SK-N-SH treated with all-trans-retinoic acid at 6 μM for 48 hours (cell line): ENCODE data around the gene ZNG1F.
A peak's percentile ranks its signal among the peaks of the same experiment; 100 is the strongest.
"Not testable (repeated sequence)": the region's sequence is repeated elsewhere in the genome, so short reads cannot be mapped to it uniquely, and the experiment has no call there.

ENCODE experiments used
- ATAC-seq: fragments of 200-7000 bp; cut with Tn5 transposase; 3 replicates; pipeline ENCODE4 v1.9.1; 2020; ENCODE audit warnings: mild to moderate bottlenecking, moderate library complexity
- TF ChIP-seq, protein P1 (sequence below): fragments of 250-450 bp; sonication (Bioruptor Pico); IDR thresholded peaks from 2 replicates; pipeline ENCODE4 v1.5.1; 2021; ENCODE audit warnings: mild to moderate bottlenecking, moderate library complexity

Gene ZNG1F

DNA sequence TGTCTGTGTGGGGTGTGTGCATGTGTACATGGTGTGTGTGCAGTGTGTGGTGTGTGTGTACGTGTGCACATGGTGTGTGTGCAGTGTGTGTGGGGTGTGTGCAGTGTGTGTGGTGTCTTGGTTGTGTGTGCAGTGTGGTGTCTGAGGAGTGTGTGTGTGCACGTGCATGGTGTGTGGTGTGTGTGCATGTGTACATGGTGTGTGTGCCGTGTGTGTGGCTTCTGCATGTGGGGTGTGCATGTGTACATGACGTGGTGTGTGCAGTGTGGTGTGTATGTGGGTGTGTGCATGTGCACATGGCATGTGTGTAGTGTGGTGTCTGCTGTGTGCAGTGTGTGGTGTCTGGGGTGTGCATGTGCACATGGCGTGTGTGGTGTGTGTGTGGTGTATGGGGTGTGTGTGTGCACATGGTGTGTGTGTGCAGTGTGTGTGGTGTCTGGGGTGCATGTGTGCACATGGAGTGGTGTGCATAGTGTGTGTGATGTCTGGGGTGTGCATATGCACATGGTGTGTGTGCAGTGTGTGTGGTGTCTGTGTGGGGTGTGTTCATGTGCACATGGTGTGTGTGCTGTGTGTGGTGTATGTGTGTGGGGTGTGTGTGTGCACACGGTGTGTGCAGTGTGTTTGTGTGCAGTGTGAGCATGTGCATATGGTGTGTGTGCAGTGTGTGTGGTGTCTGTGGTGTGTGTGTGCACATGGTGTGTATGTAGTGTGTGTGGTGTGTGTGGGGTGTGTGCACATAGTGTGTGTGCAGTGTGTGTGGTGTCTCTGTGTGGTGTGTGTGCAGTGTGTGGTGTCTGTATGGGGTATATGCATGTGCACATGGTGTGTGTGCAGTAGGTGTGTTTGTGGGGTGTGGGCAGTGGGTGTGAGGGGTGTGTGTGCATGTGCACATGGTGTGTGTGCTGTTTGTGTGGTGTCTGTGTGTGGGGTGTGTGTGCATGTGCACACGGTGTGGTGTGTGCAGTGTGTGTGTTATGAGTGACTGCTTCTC is 40.6 kb upstream of the ZNG1F start (continued):
- TF ChIP-seq, protein P1, sequence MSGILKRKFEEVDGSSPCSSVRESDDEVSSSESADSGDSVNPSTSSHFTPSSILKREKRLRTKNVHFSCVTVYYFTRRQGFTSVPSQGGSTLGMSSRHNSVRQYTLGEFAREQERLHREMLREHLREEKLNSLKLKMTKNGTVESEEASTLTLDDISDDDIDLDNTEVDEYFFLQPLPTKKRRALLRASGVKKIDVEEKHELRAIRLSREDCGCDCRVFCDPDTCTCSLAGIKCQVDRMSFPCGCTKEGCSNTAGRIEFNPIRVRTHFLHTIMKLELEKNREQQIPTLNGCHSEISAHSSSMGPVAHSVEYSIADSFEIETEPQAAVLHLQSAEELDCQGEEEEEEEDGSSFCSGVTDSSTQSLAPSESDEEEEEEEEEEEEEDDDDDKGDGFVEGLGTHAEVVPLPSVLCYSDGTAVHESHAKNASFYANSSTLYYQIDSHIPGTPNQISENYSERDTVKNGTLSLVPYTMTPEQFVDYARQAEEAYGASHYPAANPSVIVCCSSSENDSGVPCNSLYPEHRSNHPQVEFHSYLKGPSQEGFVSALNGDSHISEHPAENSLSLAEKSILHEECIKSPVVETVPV (CRISPR knock-in tag), result no peak

DNA sequence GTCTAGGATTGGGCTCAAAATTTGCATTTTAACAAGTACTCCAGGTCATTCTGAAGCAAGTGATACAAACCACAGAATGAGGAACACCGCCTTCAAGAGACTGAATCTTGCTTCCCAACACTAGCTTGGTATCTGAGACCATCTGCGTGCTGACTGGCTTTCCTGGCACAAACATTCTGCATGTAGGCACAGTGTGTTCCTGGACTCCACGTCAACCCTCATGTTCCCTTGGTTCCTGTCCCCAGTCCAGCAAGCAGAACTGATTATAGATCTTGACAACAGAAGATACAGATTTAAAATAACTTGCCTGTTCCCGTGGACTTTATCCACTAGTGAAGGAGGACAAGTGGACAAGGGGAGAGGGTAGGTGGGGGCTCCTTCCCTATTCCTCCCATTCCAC is 30.7 kb upstream of the ZNG1F start:
- not testable (repeated sequence) for ATAC-seq

GRCh38 chr9:41188439-41188838 is 678 bp downstream of the ZNG1F start:
- ATAC-seq, result not testable (repeated sequence)

DNA sequence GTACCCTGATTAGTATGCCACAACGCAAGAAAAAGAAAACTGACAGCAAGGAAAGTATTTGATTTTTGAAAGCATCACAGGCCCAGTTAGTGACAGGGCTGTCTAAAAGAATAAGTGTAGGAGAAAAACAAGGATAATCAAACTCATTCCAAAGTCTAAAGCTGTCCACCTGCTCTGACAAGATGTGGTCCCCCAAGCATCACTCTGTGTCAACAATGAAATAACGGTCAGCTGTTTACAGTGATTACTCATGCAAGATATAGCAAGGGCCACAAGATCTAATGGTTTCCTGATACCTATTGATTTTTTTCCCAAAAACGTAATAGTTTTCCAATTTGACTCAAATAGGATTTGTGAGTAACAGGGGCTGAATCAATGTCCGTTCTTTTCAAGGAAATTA is 14.1 kb downstream of the ZNG1F start:
- ATAC-seq, result not testable (repeated sequence)

GRCh38 chr9:41150116-41150515 is 39.0 kb downstream of the ZNG1F start:
- not testable (repeated sequence) for ATAC-seq

DNA sequence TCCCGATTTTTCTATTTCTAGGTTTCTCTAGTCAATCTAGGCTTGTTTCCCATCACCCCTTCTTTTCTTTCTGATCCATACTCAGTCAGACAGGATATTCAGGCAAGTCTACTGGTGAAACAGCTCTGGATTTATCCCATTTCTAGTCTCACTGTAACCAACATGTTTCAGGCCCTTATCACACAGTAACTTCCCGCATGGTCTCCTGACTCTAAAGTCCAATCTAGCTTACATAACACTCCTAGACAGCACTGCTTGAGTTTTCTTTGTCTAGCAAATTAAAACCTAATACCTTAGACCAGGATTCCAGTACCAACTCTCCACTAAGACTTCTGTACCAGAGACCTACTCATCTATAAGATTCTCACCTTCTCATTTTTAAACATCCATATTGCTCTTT is 47.2 kb downstream of the ZNG1F start:
- ATAC-seq, result not testable (repeated sequence)

DNA sequence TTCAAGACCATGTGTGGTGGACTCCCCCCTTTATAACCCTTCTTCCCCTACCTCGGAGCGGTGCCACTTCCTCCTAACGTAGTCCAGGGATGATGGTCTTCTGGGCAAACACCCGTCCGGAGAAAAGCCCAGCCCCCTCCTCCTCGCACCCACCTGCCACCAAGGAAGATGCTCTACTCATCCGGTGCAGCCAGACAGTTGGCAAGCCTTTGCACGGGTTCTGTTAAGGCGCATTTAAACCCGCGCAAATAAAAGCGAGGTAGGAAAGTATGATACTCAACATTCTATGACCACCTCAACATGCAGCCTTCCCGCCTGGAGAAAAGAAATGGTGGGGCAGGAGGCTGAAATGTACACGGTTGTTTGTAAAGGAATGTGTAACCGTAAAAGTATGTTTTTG is 60.5 kb downstream of the ZNG1F start, which contains the start of gene FOXD4L6:
TSS of gene FOXD4L6 (minus strand) at position 101 of the 400 bp plus-strand sequence. CDS start 298 bp downstream, outside the sequence.
- not testable (repeated sequence) for ATAC-seq

- not testable (repeated sequence) for ATAC-seq
Measured at GRCh38 chr9:41126746-41127446, 62.2 kb downstream of the ZNG1F start.

DNA sequence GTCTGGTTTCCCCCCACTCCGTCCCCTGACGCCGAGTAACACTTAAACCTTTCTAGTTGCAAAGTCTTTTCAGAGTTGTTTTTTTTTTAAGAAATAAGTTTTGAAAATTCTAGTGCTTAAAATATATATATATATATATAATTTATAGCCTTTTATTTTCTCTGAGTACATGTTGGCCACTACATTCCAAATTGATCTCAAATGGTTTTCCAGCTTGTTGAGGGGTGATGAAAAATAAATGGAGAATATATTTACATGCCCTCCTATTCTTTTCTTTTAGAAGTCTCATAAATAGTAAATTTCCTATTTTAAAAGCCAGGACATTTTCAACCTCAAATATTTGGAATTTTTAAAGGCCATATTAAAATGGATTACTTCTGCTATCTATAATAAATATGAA is 63.2 kb downstream of the ZNG1F start:
- ATAC-seq, result not testable (repeated sequence)

- ATAC-seq, result peak; percentile 39
Measured at GRCh38 chr9:41125109-41125658, 63.9 kb downstream of the ZNG1F start.

DNA sequence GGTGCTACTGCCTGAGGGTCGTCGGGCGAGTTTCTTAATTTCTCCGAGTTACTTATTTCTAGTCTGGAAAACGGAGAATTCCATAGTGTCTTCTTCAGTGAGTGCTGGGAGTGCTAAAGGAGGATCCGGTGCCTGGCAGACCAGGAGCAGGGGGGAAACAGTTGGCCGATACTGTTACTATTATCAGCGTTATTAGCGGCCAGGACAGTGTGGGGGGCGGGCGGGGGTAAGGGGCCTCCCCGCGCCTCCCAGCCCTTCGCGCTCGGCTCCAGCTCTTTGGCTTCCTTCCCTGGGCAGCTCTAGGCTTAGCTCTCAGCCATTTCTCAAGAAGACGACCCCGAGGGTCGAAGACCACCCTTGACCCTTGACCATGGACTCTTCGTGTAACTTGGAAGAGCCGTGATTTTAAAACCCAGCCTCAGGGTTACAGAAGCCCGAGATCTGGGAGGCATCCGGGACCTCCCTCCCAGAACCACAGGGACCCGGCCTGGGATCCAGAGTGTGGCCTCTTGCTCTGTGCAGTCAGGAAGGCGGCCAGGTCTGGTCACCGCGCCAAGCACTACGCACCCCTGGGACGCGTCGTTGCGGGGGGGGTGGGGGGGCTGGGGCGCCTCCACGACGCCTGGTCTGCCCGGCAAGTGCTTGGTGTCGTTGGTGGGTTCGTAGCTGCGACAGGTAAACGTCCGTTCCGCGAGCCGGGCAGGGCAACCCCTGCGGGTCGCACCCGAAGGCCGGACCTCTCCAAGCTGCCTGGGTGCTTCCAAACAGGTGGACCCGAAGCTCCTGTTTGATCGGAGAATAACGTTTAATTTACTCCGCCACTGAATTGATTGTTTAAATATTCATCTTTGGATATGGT is 64.6 kb downstream of the ZNG1F start:
- peak; percentile 56 for ATAC-seq

GRCh38 chr9:41123812-41124211 is 65.3 kb downstream of the ZNG1F start:
- ATAC-seq, result peak; percentile 57

DNA sequence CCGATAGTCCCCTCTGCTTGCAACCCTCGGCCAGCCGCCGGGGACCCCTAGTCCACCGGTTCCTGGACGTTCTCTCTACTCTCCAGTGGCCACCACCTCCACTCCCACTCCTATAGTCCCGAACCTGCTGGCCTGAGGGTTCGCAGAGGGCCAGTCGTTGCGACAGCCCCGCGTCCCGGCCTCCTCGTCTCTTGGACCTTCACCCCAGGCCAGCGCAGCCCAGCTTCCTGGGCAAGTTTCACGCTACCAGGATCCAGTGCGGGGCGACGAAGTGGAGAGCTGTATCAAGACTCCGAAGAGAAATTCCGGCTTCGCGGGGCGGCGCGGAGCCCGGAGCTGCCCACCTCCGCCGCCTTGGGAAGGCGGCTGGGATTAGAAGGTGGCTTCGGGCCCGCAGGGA is 65.7 kb downstream of the ZNG1F start:
- peak; percentile 31 for ATAC-seq

DNA sequence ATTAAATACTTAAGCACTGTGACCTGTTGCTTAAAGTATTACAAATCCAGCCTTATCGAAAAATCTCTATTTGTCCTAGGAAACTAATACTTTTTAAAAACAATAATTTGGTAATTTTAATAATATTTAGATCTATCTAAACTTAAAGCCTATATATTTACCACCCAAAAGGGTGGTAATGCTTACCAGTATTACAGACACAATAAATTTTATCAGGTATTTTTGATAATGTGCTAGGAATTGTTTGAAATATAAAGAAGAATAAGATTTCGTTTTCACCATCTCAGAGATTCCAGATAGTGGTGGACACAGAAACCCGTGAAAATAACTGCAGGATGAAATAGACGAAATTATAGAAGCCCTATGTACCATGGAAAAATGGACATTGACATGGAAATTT is 68.4 kb downstream of the ZNG1F start:
- not testable (repeated sequence) for ATAC-seq

DNA sequence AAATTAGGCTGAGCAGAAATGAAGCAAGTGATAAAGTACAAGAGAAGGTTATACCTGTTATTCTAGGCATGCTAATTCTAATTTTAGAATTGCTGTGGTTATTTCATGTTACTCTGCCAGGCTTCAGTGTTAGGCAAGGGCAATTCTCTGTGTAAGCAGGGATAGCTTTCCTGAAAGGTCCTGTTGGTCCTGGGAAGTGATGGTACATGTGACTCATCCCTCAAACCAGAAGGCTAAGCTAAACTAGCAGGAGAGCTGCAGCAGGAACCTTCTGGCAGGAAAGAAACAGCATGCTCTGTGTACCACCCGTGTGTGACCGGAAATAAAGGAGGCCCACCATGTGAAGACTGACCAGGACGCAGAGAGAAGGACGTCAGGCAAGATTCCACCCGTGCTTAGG is 69.4 kb downstream of the ZNG1F start:
- ATAC-seq, result 0 out of 3 replicates have a peak, but pooled peaks have one; percentile 14

DNA sequence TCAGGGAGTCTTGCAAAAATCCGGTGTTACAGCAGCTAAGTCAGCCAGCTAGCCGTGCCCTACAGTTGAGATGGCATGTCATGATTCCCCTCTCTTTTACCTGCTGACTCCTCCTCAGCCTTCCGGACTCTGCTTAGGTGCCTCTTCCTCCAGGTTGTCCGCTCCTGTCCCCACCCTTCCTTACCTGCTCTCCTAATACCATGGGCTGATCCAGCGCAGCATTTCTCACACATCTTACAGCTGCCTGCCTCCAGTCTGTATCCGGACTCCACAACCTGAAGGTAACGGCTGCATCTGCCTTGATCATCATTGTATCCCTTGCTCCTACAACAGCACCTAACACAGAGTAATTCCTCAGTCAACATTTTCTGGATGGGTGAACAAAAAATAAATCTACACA is 69.8 kb downstream of the ZNG1F start:
- peak; percentile 29 for ATAC-seq

DNA sequence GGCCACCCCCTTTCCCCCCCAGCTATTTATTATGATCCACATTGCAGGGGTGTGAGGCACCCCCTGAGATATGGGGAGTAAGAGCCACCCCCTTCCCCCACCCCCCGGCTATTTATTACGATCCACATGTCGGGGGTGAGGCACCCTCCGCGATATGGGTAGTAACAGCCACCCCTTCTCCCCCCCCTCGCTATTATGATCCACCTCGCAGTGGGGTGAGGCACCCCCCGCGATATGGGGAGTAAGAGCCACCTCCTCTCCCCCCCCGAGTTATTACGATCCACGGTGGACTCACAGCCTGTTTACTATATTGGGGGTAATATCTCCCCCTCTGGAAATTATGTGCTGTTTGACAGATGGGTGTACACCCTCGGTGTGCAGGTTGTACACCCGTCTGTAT is 75.8 kb downstream of the ZNG1F start:
- ATAC-seq, result not testable (repeated sequence)

GRCh38 chr9:41111414-41111813 is 77.7 kb downstream of the ZNG1F start:
- not testable (repeated sequence) for ATAC-seq

DNA sequence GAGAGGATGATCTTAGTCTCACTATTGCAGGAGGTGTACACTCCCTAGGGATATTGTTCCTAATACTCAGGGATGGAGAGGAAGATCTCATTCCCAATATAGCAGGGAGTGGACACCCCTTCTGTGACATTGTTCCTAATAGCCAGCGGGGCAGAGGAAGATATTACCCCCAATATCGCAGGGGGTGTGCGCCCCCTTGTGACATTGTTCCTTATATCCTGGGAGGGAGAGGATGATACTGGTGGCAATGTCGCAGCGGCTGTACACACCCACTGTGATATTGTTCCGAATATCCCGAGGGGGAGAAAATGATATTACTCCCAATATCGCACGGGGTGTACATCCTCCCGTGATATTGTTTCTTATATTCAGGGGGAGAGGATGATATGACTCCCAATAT is 78.2 kb downstream of the ZNG1F start:
- ATAC-seq, result not testable (repeated sequence)

DNA sequence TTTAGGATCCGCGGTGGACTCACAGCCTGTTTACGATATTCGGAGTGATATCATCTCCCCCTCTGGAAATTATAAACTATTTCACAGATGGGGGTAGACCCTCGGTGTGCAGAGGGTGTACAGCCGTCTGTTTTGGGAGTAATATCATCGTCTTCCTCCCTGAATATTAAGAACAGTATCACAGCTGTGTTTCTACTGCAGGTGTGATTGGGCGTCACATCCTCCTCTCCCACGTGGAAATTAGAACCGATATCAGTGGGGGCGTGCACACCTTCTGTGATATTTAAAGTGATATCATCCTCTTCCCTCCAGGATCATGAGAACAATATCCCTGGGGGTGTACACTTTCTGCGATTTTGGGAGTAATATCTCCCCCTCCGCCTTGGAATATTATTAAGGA is 79.9 kb downstream of the ZNG1F start:
- not testable (repeated sequence) for ATAC-seq

GRCh38 chr9:41108816-41109215 is 80.3 kb downstream of the ZNG1F start:
- ATAC-seq, result not testable (repeated sequence)
